CD14-positive monocyte (primary cell): ENCODE results near the gene MRPL41. TPM values are rescaled to one million over a fixed set of nuclear protein-coding genes. Genes with fewer than 3 reads are reported as not detected.
"Not testable (repeated sequence)": the region's sequence is repeated elsewhere in the genome, so short reads cannot be mapped to it uniquely, and the experiment has no call there.

Experiments
- DNase-seq, 3 donors: peaks; one replicate each; pipeline ENCODE4 v3.0.0-alpha.2; 2011 to 2022
- H2AFZ ChIP-seq: 2 replicates; pipeline ENCODE4 v1.6.0; 2012; ENCODE audit warnings: mild to moderate bottlenecking, low read depth, low read length, inconsistent platforms; ENCODE audit not compliant: insufficient read depth, poor library complexity, severe bottlenecking
- H3K27ac ChIP-seq, 2 donors: 1 replicate in 1 of 2; 2 replicates in 1 of 2; pipeline ENCODE4 v1.5.1; 2012 to 2013; ENCODE audit warnings: low read length in 2 of 2, control low read depth in 1 of 2, inconsistent platforms in 1 of 2, low read depth in 1 of 2, mild to moderate bottlenecking in 1 of 2
- H3K27me3 ChIP-seq, 2 donors: one replicate each; pipeline versions ENCODE4 v1.6.0 to v1.6.1; 2011 to 2013; ENCODE audit warnings: low read length in 2 of 2; ENCODE audit not compliant: control insufficient read depth in 2 of 2, insufficient read depth in 2 of 2
- H3K36me3 ChIP-seq, 2 donors: replicated peaks in 1 of 2; 1 replicate in 1 of 2; 2 replicates in 1 of 2; pipeline versions ENCODE4 v1.5.1 to v1.6.1; 2012 to 2013; ENCODE audit warnings: low read length in 2 of 2, control low read depth in 1 of 2, inconsistent platforms in 1 of 2, mild to moderate bottlenecking in 1 of 2; ENCODE audit not compliant: insufficient read depth in 2 of 2, control insufficient read depth in 1 of 2
- H3K4me1 ChIP-seq, 2 donors: 1 replicate in 1 of 2; 2 replicates in 1 of 2; pipeline versions ENCODE4 v1.5.1 to v1.6.1; 2012 to 2013; ENCODE audit warnings: low read length in 2 of 2, control low read depth in 1 of 2, inconsistent platforms in 1 of 2, mild to moderate bottlenecking in 1 of 2, moderate library complexity in 1 of 2; ENCODE audit not compliant: insufficient read depth in 2 of 2, control insufficient read depth in 1 of 2
- H3K4me2 ChIP-seq: replicated peaks from 2 replicates; pipeline ENCODE3; 2012; ENCODE audit warnings: low read length, moderate library complexity, mild to moderate bottlenecking; ENCODE audit not compliant: poor library complexity, severe bottlenecking; ENCODE audit errors: extremely low read depth
- H3K4me3 ChIP-seq, 3 experiments: fragments of 200-600 bp in 1 of 3; sonication (generic) in 1 of 3; replicated peaks in 1 of 3; 1 replicate in 2 of 3; 2 replicates in 1 of 3; pipeline ENCODE4 v1.5.1; 2011 to 2013; ENCODE audit warnings: low read length in 3 of 3, mild to moderate bottlenecking in 3 of 3, control low read depth in 2 of 3, low read depth in 2 of 3, inconsistent platforms in 1 of 3, moderate library complexity in 1 of 3
- H3K79me2 ChIP-seq: 2 replicates; pipeline ENCODE4 v1.6.0; 2012; ENCODE audit warnings: mild to moderate bottlenecking, control low read depth, inconsistent platforms, low read length, moderate library complexity; ENCODE audit not compliant: insufficient read depth
- H3K9ac ChIP-seq: 2 replicates; pipeline ENCODE4 v1.6.0; 2017; ENCODE audit warnings: low read length, mild to moderate bottlenecking; ENCODE audit not compliant: insufficient read depth, poor library complexity, severe bottlenecking
- H3K9me3 ChIP-seq, 2 donors: replicated peaks in 1 of 2; 1 replicate in 1 of 2; 2 replicates in 1 of 2; pipeline versions ENCODE4 v1.5.1 to v1.6.1; 2012 to 2013; ENCODE audit warnings: low read length in 2 of 2, control low read depth in 1 of 2; ENCODE audit not compliant: control insufficient read depth in 1 of 2, insufficient read depth in 1 of 2
- H4K20me1 ChIP-seq: 2 replicates; pipeline ENCODE4 v1.6.0; 2012; ENCODE audit warnings: mild to moderate bottlenecking, low read length, control low read depth, moderate library complexity; ENCODE audit not compliant: insufficient read depth
- H3K27ac Mint-ChIP-seq, 7 donors: one replicate each; pipeline ENCODE4 v1.8.0; 2020; ENCODE audit warnings: mild to moderate bottlenecking in 7 of 7, mixed read lengths in 7 of 7, moderate library complexity in 6 of 7, inconsistent platforms in 2 of 7
- H3K27me3 Mint-ChIP-seq, 3 donors: one replicate each; pipeline ENCODE4 v1.8.0; 2021 to 2022; ENCODE audit warnings: low read depth in 3 of 3, mild to moderate bottlenecking in 3 of 3, mixed read lengths in 3 of 3, moderate library complexity in 3 of 3, inconsistent platforms in 1 of 3
- H3K36me3 Mint-ChIP-seq, 2 donors: one replicate each; pipeline ENCODE4 v1.8.0; 2020; ENCODE audit warnings: mixed read lengths in 2 of 2, inconsistent platforms in 1 of 2, mild to moderate bottlenecking in 1 of 2
- H3K4me1 Mint-ChIP-seq: one replicate; pipeline ENCODE4 v1.8.0; 2020; ENCODE audit warnings: mild to moderate bottlenecking, mixed read lengths
- H3K4me3 Mint-ChIP-seq, 2 donors: one replicate each; pipeline ENCODE4 v1.8.0; 2020; ENCODE audit warnings: mild to moderate bottlenecking in 2 of 2, mixed read lengths in 2 of 2, moderate library complexity in 1 of 2
- H3K9me3 Mint-ChIP-seq, 7 donors: one replicate each; pipeline ENCODE4 v1.8.0; 2020 to 2022; ENCODE audit warnings: mixed read lengths in 7 of 7, mild to moderate bottlenecking in 6 of 7, moderate library complexity in 6 of 7, inconsistent platforms in 2 of 7
- CTCF ChIP-seq: fragments of 200-600 bp; IDR thresholded peaks from one replicate; pipeline ENCODE4 v1.8.0; 2022; ENCODE audit warnings: antibody characterized with exemption, mild to moderate bottlenecking
- WGBS: methylation state at CpG from one replicate; pipeline ENCODE4 v1.1.5; 2013; ENCODE audit warnings: missing lambda C conversion rate; ENCODE audit not compliant: insufficient coverage; 5-methylcytosine and 5-hydroxymethylcytosine counted together
- intact Hi-C, 2 donors: fragments of 100-400 bp; cut with micrococcal nuclease; formaldehyde crosslinking; loops; one replicate each; pipeline versions ENCODE4 v1.15.0 to v1.15.1; 2023
- polyA plus RNA-seq, 3 donors: library from polyadenylated mRNA; depleted of rRNA in 1 of 3; unstranded in 2 of 3; stranded (reverse) in 1 of 3; fragments of 300-500 nt in 2 of 3; fragments of >200 nt in 1 of 3; fragmentation: Illumina TruSeq in 2 of 3; gene quantifications; 1 replicate in 2 of 3; 2 replicates in 1 of 3; pipeline ENCODE4 v1.2.3, GENCODE V29; 2012 to 2021

MRPL41 gene
- polyA plus RNA-seq, 3 donors: 17.3 to 49.4 (median 33.2) TPM

GRCh38 chr9:137509198-137509597, 42.5 kb upstream of the MRPL41 start:
- TF ChIP-seq CTCF: no peak
- no peak overlapping the region for H3K27ac ChIP-seq
- H3K4me3 ChIP-seq: no peak overlapping the region
- H3K9ac ChIP-seq: no peak overlapping the region
- no peaks in the 10 kb centered on the region for H3K36me3 ChIP-seq
- no peak overlapping the region for H3K4me2 ChIP-seq
- H3K27me3 ChIP-seq: no peaks in the 10 kb centered on the region
- H3K9me3 ChIP-seq: peaks cover 11 to 24% of the 10 kb centered on the region in 2 donors
- no peaks in the 10 kb centered on the region for H3K79me2 ChIP-seq
- no peaks in the 10 kb centered on the region for H3K4me1 ChIP-seq
- H2AFZ ChIP-seq: no peak overlapping the region
- WGBS: 91% methylated on average over 14 of the region's 14 CpGs
- no peak for DNase-seq
- H3K27me3 Mint-ChIP-seq: peaks cover 0 to 7% (median 2%) of the 10 kb centered on the region in 3 donors
- H3K36me3 Mint-ChIP-seq: no peaks in the 10 kb centered on the region
- no peak overlapping the region for H3K4me3 Mint-ChIP-seq
- no peaks in the 10 kb centered on the region for H3K4me1 Mint-ChIP-seq
- H3K9me3 Mint-ChIP-seq: peaks cover 6 to 27% (median 11%) of the 10 kb centered on the region in 7 donors
- no peak overlapping the region for H3K27ac Mint-ChIP-seq
- no peaks in the 10 kb centered on the region for H4K20me1 ChIP-seq
- intact Hi-C loops: no loop called here

- H3K4me3 ChIP-seq, intact Hi-C loops, H3K27ac Mint-ChIP-seq, H3K4me1 ChIP-seq, H3K36me3 ChIP-seq, H3K27me3 Mint-ChIP-seq, H3K27ac ChIP-seq, H3K79me2 ChIP-seq, DNase-seq, H3K4me1 Mint-ChIP-seq, H3K4me2 ChIP-seq, H3K27me3 ChIP-seq, H3K9ac ChIP-seq, H2AFZ ChIP-seq, H3K4me3 Mint-ChIP-seq, H3K9me3 ChIP-seq, H4K20me1 ChIP-seq, H3K36me3 Mint-ChIP-seq: not testable (repeated sequence)
- peaks cover 0 to 16% (median 3%) of the 10 kb centered on the region in 7 donors for H3K9me3 Mint-ChIP-seq
- WGBS: 99% methylated on average over 19 of the region's 22 CpGs
These were observed 40.6 kb upstream of the MRPL41 start for GRCh38 chr9:137511126-137511525.
